Lower lobe of right lung (tissue), 2 donors: Measurements from ENCODE around the gene GRB14. TPM values are rescaled to one million over a fixed set of nuclear protein-coding genes. Genes with fewer than 3 reads are reported as not detected.
A peak's percentile ranks its signal among the peaks of the same experiment; 100 is the strongest.

Source experiments
- ATAC-seq, 2 donors: fragments of 200-7000 bp; cut with Tn5 transposase; one replicate each; pipeline ENCODE4 v1.9.1; 2020 to 2022; ENCODE audit warnings: mild to moderate bottlenecking in 2 of 2, moderate library complexity in 2 of 2
- DNase-seq: peaks from one replicate; pipeline ENCODE4 v3.0.0-alpha.2; 2020
- H3K27ac ChIP-seq: fragments of 200-600 bp; one replicate; pipeline ENCODE4 v1.8.0; 2022
- H3K27me3 ChIP-seq: fragments of 200-600 bp; one replicate; pipeline ENCODE4 v1.8.0; 2022; ENCODE audit warnings: low read depth
- H3K36me3 ChIP-seq: fragments of 200-600 bp; one replicate; pipeline ENCODE4 v1.8.0; 2022; ENCODE audit warnings: mild to moderate bottlenecking
- H3K4me1 ChIP-seq: fragments of 200-600 bp; one replicate; pipeline ENCODE4 v1.8.0; 2022
- H3K4me3 ChIP-seq: fragments of 200-600 bp; one replicate; pipeline ENCODE4 v1.8.0; 2022; ENCODE audit warnings: mild to moderate bottlenecking
- H3K9me3 ChIP-seq: fragments of 200-600 bp; one replicate; pipeline ENCODE4 v1.8.0; 2022
- intact Hi-C: fragments of 100-400 bp; cut with DNase I; formaldehyde crosslinking; loops from one replicate; pipeline ENCODE4 v1.11.0; 2022
- total RNA-seq: library from RNA; stranded (reverse); fragmentation: NEBNext Ultra II Directional; extraction: Animal tissue kit (Norgen Biotek cat#: 25700); gene quantifications from one replicate; pipeline ENCODE4 v1.2.1, GENCODE V29; 2021
- TF ChIP-seq, protein P1 (sequence below): fragments of 200-600 bp; IDR thresholded peaks from one replicate; pipeline ENCODE4 v1.8.0; 2022; ENCODE audit warnings: antibody characterized with exemption, mild to moderate bottlenecking
- donor health status: DM: no; HTN: yes; CAD: no; lungs with severe emphysema.

The GRB14 gene
- total RNA-seq, 1 donor from 2014 or later: 4.6 TPM

DNA sequence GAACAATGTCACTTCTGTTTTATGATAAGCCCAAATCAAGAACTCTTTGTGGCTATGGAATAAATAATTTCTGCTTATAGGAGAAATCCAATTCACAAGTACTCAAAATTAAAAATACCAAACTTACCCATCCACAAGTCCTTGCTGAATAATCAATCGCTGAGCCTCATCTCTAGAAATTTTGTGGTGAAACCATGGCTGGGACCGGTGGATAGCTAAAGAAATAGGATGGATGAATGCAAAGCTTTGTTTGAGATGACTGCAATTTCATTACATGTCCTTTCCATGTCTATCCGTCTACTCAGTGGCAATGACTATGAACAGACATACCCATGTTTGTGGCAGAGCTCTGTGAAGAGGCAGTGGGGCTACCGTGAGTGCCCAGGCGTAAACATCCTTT, 124.4 kb downstream of the GRB14 start:
- no peak overlapping the region for H3K4me3 ChIP-seq
- intact Hi-C loops: no loop called here
- no peak for DNase-seq
- H3K36me3 ChIP-seq: no peaks in the 10 kb centered on the region
- no peaks in the 10 kb centered on the region for H3K27me3 ChIP-seq
- H3K4me1 ChIP-seq: no peaks in the 10 kb centered on the region
- TF ChIP-seq, protein P1, sequence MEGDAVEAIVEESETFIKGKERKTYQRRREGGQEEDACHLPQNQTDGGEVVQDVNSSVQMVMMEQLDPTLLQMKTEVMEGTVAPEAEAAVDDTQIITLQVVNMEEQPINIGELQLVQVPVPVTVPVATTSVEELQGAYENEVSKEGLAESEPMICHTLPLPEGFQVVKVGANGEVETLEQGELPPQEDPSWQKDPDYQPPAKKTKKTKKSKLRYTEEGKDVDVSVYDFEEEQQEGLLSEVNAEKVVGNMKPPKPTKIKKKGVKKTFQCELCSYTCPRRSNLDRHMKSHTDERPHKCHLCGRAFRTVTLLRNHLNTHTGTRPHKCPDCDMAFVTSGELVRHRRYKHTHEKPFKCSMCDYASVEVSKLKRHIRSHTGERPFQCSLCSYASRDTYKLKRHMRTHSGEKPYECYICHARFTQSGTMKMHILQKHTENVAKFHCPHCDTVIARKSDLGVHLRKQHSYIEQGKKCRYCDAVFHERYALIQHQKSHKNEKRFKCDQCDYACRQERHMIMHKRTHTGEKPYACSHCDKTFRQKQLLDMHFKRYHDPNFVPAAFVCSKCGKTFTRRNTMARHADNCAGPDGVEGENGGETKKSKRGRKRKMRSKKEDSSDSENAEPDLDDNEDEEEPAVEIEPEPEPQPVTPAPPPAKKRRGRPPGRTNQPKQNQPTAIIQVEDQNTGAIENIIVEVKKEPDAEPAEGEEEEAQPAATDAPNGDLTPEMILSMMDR: no peak
- H3K9me3 ChIP-seq: no peaks in the 10 kb centered on the region
- no peak overlapping the region for H3K27ac ChIP-seq
- ATAC-seq: no peak

DNA sequence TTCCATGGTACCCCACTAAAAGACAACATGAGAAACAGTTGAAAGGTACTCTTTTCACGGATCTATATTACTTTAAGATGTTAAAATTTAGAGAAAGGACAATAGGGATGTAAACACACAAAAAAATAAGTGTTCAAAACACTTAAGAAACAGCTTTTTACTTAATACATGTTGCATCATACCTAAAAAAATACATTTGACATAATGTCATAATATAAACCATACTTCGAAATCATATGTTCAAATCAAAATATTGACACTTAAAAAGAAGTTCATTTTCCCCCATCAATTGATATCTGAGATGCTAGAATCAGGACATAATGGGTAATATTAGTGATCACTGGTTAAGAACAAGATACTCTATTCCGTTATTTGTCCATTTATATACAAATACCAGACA, 124.9 kb downstream of the GRB14 start:
- intact Hi-C loops: no loop called here
- DNase-seq: no peak
- ATAC-seq: no peak
- Histone ChIP-seq H3K36me3 (no peaks in the 10 kb centered on the region), H3K4me1 (no peaks in the 10 kb centered on the region), H3K9me3 (no peaks in the 10 kb centered on the region), H3K27me3 (no peaks in the 10 kb centered on the region), H3K27ac (no peak overlapping the region), H3K4me3 (no peak overlapping the region)
- TF ChIP-seq, protein P1: no peak

DNA sequence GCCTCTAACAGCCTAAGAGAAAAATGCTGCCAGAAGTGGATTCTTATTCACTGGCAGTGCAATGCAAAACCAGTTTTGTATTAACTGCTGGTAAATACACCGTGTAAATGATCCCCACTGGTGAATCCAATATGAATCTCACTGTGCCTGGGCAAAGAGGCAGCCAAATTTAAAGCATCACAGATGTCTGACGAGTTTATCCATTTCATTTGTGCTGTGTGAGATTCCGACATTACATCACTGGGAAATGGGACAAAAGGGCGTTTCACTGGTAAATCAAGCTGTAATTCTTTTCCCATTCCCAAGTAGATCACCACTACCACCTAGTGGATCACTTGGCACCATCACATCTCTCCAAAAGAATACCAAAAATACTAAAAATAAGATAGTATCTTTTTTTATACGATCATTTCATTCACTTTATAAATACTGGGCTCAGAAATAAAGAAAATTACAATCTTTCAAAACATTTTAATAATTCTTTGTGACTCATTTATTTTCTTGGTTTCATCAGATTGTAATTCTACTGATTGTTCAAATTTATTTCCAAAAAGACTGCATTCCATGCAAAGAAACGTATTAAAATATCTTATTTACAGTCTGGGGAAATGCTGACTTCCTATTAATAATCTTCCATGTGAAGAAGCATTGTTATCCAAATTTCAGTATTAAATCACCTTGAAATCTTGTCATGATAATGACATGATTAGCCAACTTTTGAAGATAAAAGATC, 125.6 kb downstream of the GRB14 start:
- intact Hi-C loops: no loop called here
- TF ChIP-seq, protein P1: peak; percentile 27
- Histone ChIP-seq H3K9me3 (no peaks in the 10 kb centered on the region), H3K4me3 (no peak overlapping the region), H3K4me1 (no peaks in the 10 kb centered on the region), H3K36me3 (no peaks in the 10 kb centered on the region), H3K27ac (no peak overlapping the region), H3K27me3 (no peaks in the 10 kb centered on the region)
- ATAC-seq (peak in 1 of 2 donors; percentile 21), DNase-seq (no peak)

DNA sequence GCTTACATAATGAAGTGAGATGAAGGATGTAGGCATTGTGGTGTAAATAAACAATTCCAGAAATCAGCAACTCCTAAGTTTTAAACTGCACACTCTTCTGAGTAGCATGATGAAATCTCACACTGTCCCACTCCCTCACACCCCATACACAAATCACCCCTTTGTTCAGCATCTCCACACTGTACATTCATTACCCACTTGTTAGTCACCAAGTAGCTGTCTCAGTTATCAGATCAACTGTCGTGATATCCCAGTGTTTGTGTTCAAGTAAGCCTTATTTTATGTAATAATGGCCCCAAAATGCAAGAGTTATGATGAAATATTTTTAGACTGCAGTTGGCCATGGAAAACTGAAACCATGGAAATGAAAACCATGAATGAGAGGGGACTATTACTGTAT, 135.7 kb downstream of the GRB14 start:
- no peak overlapping the region for H3K27ac ChIP-seq
- H3K4me3 ChIP-seq: no peak overlapping the region
- H3K9me3 ChIP-seq: no peaks in the 10 kb centered on the region
- TF ChIP-seq, protein P1: no peak
- DNase-seq (no peak), ATAC-seq (no peak)
- intact Hi-C loops: no loop called here
- H3K27me3 ChIP-seq: no peaks in the 10 kb centered on the region
- H3K36me3 ChIP-seq: no peaks in the 10 kb centered on the region
- no peaks in the 10 kb centered on the region for H3K4me1 ChIP-seq

DNA sequence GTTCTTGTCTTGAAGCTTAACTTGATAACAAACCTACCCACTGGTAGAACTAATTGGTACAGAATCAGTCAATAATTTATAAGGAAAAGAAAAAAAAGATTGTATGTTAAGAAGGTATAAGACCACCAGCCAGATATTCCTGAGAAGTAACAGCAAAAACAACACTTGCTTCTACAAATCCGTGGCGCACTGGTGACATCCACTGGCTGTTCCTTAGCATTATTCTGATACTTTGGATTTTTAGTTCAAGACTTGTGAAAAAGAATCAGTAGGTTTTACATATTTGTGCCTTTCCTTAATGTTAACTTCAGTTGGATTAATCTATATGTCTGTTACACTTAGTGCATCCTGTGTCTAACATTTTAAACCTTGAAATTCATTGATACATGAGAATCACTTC, 141.8 kb downstream of the GRB14 start:
- intact Hi-C loops: no loop called here
- no peaks in the 10 kb centered on the region for H3K36me3 ChIP-seq
- DNase-seq: no peak

More for the DNA sequence above, 141.8 kb downstream of the GRB14 start:
- H3K27ac ChIP-seq: no peak overlapping the region
- TF ChIP-seq, protein P1: peak; percentile 32
- no peak for ATAC-seq
- no peak overlapping the region for H3K4me3 ChIP-seq
- H3K27me3 ChIP-seq: no peaks in the 10 kb centered on the region
- no peaks in the 10 kb centered on the region for H3K9me3 ChIP-seq
- H3K4me1 ChIP-seq: no peaks in the 10 kb centered on the region
